ENCODE measurements around the gene SASH1.

GRCh38 chr6:148559848-148560433 lies 217.3 kb downstream of the SASH1 start:
- TF ChIP-seq CTCF (conservative IDR thresholded peaks at IDR 0.05 in 1 of 2, IDR thresholded peaks at IDR 0.05 in 1 of 2; ENCODE audit: low read depth in 1 of 2, low read length in 2 of 2) (peak; percentile 76 to 90), EZH2 (IDR thresholded peaks at IDR 0.05; ENCODE audit: low read length, missing control alignments) (no peak)
